K562 (cell line): Measurements from ENCODE around the gene STK32C.

ENCODE experiments used
- BHLHE40 ChIP-seq: IDR thresholded peaks from 2 replicates; pipeline ENCODE4 v1.6.1; 2011; ENCODE audit warnings: low read length, improper control_type of control experiment
- EHMT2 ChIP-seq: fragments of 450-650 bp; IDR thresholded peaks from 2 replicates; pipeline ENCODE4 v1.6.1; 2018; ENCODE audit warnings: antibody characterized with exemption
- EP400 ChIP-seq: fragments of 450-650 bp; IDR thresholded peaks from 2 replicates; pipeline ENCODE4 v1.6.1; 2017; ENCODE audit warnings: antibody characterized with exemption, mild to moderate bottlenecking, moderate library complexity
- FOS ChIP-seq: IDR thresholded peaks from 3 replicates; pipeline ENCODE4 v1.6.1; 2011; ENCODE audit not compliant: insufficient read length; ENCODE audit errors: extremely low read depth
- NR2C2 ChIP-seq, 2 experiments: fragments of 200-800 bp in 1 of 2; sonication (Bioruptor generic) in 1 of 2; sonication (generic) in 1 of 2; formaldehyde crosslinking in 1 of 2; IDR thresholded peaks; 2 replicates each; pipeline versions ENCODE4 v1.6.1 to v1.8.0; 2016 to 2022; ENCODE audit warnings: mild to moderate bottlenecking in 1 of 2, missing compliant biosample characterization in 1 of 2, missing genetic modification characterization in 1 of 2, missing genetic modification reagents in 1 of 2
- PTRF ChIP-seq: fragments of 450-650 bp; IDR thresholded peaks from 2 replicates; pipeline ENCODE4 v1.6.1; 2016; ENCODE audit warnings: mild to moderate bottlenecking, missing genetic modification characterization, missing compliant biosample characterization
- SMARCA4 ChIP-seq: fragments of 450-650 bp; IDR thresholded peaks from 2 replicates; pipeline ENCODE4 v1.6.1; 2016
- SMARCB1 ChIP-seq: IDR thresholded peaks from 2 replicates; pipeline ENCODE4 v1.6.1; 2011; ENCODE audit warnings: improper control_type of control experiment, low read depth; ENCODE audit not compliant: insufficient read length
- SP1 ChIP-seq: sonication (generic); formaldehyde crosslinking; IDR thresholded peaks from 2 replicates; pipeline ENCODE4 v1.8.1; 2022; ENCODE audit warnings: mild to moderate bottlenecking, missing genetic modification reagents
- SRF ChIP-seq, 2 experiments: fragments of 250-450, 450-650 bp in 1 of 2; sonication (Bioruptor Pico) in 1 of 2; sonication (generic) in 1 of 2; formaldehyde crosslinking; IDR thresholded peaks; 2 replicates each; pipeline versions ENCODE4 v1.5.0 to v1.5.1; 2020 to 2022; ENCODE audit warnings: mild to moderate bottlenecking in 1 of 2, missing genetic modification reagents in 1 of 2
- ZFP30 ChIP-seq: fragments of 250-450 bp; sonication (Bioruptor Pico); IDR thresholded peaks from 2 replicates; pipeline ENCODE4 v1.8.0; 2022; ENCODE audit warnings: moderate library complexity, mild to moderate bottlenecking, inconsistent platforms, borderline replicate concordance
- TF ChIP-seq, protein P1 (sequence below): sonication (generic); formaldehyde crosslinking; IDR thresholded peaks from 2 replicates; pipeline ENCODE4 v1.8.0; 2022; ENCODE audit warnings: mild to moderate bottlenecking, missing genetic modification reagents
- TF ChIP-seq, protein P2 (sequence below), 3 experiments: IDR thresholded peaks in 2 of 3; conservative IDR thresholded peaks in 1 of 3; 2 replicates each; pipeline ENCODE4 v1.5.1; 2011 to 2012; ENCODE audit warnings: low read length in 3 of 3, mild to moderate bottlenecking in 3 of 3, control low read depth in 2 of 3, improper control_type of control experiment in 1 of 3, inconsistent platforms in 1 of 3, low read depth in 1 of 3, mixed read lengths in 1 of 3, moderate library complexity in 1 of 3; ENCODE audit not compliant: insufficient read depth in 2 of 3

DNA sequence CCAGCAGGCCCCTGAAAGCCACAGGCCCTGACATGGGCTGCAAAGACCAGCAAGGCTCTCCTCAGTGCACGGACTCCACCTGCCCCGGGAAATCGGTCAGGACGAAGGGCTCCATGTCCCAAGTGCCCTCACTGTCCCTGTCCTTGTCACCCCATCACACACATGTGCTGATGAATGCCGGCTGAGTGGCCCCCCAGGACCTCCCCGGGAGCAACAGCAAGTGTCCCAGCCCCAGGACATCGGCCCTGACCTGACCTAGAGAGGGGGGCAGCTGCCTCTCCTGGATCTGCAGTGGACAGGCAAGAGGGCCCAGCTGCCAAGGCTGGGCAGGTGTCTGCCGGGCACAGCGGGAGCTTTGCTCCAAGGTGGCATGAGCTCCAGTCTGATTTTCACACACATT, 49.8 kb downstream of the STK32C start:
- no peak for TF ChIP-seq EP400
- TF ChIP-seq, protein P1, sequence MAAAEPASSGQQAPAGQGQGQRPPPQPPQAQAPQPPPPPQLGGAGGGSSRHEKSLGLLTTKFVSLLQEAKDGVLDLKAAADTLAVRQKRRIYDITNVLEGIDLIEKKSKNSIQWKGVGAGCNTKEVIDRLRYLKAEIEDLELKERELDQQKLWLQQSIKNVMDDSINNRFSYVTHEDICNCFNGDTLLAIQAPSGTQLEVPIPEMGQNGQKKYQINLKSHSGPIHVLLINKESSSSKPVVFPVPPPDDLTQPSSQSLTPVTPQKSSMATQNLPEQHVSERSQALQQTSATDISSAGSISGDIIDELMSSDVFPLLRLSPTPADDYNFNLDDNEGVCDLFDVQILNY (CRISPR knock-in tag), result no peak
- TF ChIP-seq FOS, result no peak
- no peak for TF ChIP-seq ZFP30 (CRISPR knock-in tag)
- no peak for TF ChIP-seq SRF (CRISPR knock-in tag; IDR thresholded peaks at IDR 0.05)
- no peak for TF ChIP-seq BHLHE40
- TF ChIP-seq, protein P2, sequence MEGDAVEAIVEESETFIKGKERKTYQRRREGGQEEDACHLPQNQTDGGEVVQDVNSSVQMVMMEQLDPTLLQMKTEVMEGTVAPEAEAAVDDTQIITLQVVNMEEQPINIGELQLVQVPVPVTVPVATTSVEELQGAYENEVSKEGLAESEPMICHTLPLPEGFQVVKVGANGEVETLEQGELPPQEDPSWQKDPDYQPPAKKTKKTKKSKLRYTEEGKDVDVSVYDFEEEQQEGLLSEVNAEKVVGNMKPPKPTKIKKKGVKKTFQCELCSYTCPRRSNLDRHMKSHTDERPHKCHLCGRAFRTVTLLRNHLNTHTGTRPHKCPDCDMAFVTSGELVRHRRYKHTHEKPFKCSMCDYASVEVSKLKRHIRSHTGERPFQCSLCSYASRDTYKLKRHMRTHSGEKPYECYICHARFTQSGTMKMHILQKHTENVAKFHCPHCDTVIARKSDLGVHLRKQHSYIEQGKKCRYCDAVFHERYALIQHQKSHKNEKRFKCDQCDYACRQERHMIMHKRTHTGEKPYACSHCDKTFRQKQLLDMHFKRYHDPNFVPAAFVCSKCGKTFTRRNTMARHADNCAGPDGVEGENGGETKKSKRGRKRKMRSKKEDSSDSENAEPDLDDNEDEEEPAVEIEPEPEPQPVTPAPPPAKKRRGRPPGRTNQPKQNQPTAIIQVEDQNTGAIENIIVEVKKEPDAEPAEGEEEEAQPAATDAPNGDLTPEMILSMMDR (IDR thresholded peaks at IDR 0.05 in 2 of 3, conservative IDR thresholded peaks at IDR 0.05 in 1 of 3; ENCODE audit: insufficient read depth in 2 of 3, low read depth in 1 of 3, low read length in 3 of 3), result no peak
- no peak for TF ChIP-seq SMARCA4
- TF ChIP-seq PTRF (tag), result no peak
- TF ChIP-seq SP1 (CRISPR knock-in tag), result no peak
- no peak for TF ChIP-seq SMARCB1
- TF ChIP-seq NR2C2 (CRISPR knock-in tag; IDR thresholded peaks at IDR 0.05), result no peak
- no peak for TF ChIP-seq NR2C2 (tag; IDR thresholded peaks at IDR 0.05)
- no peak for TF ChIP-seq EHMT2
